ENCODE data around the gene SEMA3A. TPM values are rescaled to one million over a fixed set of nuclear protein-coding genes. Genes with fewer than 3 reads are reported as not detected.

Gene SEMA3A
- total RNA-seq, 2 donors from 2014 or later = 0.13 TPM; not detected in 1

DNA sequence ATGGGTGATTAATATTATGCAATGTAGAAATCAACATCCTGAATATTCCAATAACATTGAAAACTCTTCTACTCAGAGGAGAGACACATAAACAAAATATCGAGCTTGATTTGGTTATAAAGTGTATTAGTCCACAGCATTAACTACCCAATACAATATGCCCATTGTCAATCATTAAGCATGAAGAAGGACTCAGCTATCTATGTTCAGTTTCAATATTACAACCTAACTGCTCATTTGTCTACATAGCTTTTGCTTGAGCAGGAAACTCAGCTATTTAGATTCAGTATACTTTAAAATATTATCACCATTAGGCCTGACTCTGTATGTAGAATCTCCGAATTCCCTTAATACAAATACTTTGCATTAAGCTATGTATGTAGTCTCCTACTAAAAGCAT, 262.6 kb downstream of the SEMA3A start:
- no peaks in the 10 kb centered on the region for H3K4me1 Mint-ChIP-seq
- H3K36me3 Mint-ChIP-seq (ENCODE audit: low read depth) = no peaks in the 10 kb centered on the region
- no peaks in the 10 kb centered on the region for H3K9me3 Mint-ChIP-seq
- no peak overlapping the region for H3K27ac Mint-ChIP-seq
- no peaks in the 10 kb centered on the region for H3K27me3 Mint-ChIP-seq
- ATAC-seq (replicated peaks) = no peak
- H3K4me3 Mint-ChIP-seq = no peak overlapping the region

DNA sequence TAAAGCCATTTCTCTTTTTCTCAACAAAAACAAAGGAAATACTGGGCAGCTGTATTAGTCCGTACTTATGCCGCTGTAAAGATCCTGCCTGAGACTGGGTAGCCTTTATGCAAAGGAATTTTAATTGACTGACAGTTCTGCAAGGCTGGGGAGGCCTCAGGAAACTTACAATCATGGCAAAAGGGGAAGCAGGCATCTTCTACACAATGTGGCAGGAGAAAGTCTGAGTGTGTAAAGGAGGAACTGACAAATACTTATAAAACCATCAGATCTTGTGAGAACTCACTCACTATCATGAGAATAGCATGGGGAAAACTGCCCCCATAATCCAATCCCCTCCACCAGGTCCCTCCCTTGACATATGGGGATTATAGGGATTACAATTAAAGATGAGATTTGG, 264.3 kb downstream of the SEMA3A start:
- H3K4me1 Mint-ChIP-seq = no peaks in the 10 kb centered on the region
- no peak overlapping the region for H3K27ac Mint-ChIP-seq
- no peaks in the 10 kb centered on the region for H3K36me3 Mint-ChIP-seq (ENCODE audit: low read depth)
- H3K4me3 Mint-ChIP-seq = no peak overlapping the region
- no peaks in the 10 kb centered on the region for H3K27me3 Mint-ChIP-seq
- no peak for ATAC-seq (replicated peaks)
- no peaks in the 10 kb centered on the region for H3K9me3 Mint-ChIP-seq

DNA sequence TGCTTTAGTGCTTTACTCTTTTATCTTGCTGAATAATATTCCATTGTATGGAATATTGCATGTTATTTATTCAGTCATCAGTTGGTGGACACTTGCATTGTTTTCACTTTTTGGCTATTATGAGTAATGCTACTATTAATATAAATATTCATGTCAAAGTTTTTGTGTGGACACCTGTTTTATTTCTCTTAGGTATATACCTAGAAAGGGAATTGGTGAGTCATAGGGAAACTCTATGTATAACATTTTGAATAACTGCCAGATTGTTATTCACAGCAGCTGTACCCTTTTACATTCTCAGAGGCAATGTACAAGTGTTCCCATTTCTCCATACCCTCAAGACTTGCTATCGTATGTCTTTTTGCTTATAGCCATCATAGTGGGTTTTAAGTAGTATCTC, 268.7 kb downstream of the SEMA3A start:
- H3K27me3 Mint-ChIP-seq = no peaks in the 10 kb centered on the region

DNA sequence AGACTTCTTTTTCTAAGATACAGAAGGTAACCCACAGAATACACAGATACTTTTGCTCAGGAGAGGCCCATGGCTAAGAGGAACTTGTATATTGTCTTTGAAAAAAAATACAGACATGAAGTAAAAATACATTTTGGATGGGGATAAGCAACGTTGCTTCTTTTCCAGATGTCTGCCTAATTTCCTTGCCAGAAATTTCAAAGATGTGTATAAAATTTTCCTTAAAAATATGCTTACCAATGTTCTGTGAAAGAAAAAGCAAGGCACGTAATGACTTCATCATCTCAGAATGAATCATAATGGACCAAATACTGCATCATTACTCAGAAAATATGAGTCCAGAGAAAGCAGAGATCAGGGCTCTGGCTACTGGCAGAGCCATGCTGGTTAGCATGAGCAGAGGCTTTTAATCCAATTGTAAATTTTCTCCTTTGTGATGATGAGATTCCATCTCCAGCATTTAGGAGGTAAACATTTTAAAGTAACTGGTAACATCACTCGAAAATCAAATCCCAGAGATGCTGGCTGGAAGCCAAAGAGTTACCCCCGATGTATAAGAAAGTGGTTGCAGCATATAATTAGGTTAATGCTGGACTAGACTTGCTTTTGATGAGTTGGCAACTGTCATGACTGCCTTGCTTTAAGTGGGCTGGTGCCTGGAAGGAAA, 272.5 kb downstream of the SEMA3A start:
- no peak overlapping the region for H3K4me3 Mint-ChIP-seq
- no peaks in the 10 kb centered on the region for H3K4me1 Mint-ChIP-seq
- H3K27me3 Mint-ChIP-seq = no peaks in the 10 kb centered on the region
- no peak overlapping the region for H3K27ac Mint-ChIP-seq
- H3K36me3 Mint-ChIP-seq (ENCODE audit: low read depth) = no peaks in the 10 kb centered on the region
- ATAC-seq (replicated peaks) = no peak
- H3K9me3 Mint-ChIP-seq = no peaks in the 10 kb centered on the region

More for the DNA sequence above, 268.7 kb downstream of the SEMA3A start:
- no peaks in the 10 kb centered on the region for H3K4me1 Mint-ChIP-seq
- no peak overlapping the region for H3K4me3 Mint-ChIP-seq
- H3K9me3 Mint-ChIP-seq = no peaks in the 10 kb centered on the region
- ATAC-seq (replicated peaks) = no peak
- no peak overlapping the region for H3K27ac Mint-ChIP-seq
- no peaks in the 10 kb centered on the region for H3K36me3 Mint-ChIP-seq (ENCODE audit: low read depth)

DNA sequence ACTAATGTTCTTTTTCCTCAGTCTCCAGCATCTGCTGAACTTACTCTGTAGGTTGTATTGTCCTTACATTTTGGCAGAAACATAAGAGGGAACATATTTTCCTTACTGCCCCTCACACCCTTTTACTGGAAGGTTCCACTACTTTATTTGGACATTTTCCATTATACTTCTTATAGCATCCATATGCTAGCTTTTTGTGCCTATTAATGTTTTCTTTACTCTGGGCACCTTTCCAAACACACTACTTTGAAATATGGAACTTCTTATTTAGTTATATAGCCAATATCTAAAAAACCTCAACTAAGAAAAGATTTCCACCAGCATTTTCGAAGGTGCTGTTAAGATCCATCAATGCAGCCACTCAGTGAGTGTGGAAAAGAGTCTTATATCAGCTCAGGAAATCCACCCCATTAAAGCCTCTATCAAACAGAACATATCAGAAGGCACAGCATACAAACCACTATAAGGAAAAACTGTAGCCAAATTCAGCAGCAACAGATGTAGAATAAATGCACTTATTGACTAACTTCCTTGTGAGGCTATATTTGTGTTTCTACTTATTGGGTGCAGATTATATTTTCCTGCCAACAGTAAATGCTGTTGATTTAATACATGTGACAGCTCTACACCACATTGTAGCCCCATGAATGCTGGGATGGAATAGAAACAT, 273.2 kb downstream of the SEMA3A start:
- Mint-ChIP-seq H3K4me3 (no peak overlapping the region), H3K4me1 (no peaks in the 10 kb centered on the region), H3K36me3 (ENCODE audit: low read depth) (no peaks in the 10 kb centered on the region), H3K27me3 (no peaks in the 10 kb centered on the region), H3K9me3 (no peaks in the 10 kb centered on the region), H3K27ac (no peak overlapping the region)
- ATAC-seq (replicated peaks) = no peak

DNA sequence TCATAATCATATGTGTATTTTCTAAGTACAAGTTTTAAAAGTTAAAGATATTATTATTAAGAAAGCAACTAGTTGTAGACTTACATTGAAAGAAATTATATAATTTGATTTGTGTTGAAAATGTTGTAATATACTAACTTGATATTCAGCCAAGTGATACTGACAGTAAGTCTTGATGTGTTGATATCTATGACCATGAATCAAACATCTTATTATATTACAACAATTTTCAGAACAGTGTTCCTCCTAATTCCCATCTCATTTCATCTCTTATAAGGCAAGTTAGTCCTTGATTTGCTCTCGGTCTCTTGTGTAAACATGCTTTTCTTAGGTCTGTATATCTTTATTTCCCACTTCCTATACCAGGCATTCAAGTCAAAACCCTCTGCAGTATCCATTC, 276.4 kb downstream of the SEMA3A start:
- H3K4me1 Mint-ChIP-seq = no peaks in the 10 kb centered on the region
- H3K36me3 Mint-ChIP-seq (ENCODE audit: low read depth) = no peaks in the 10 kb centered on the region
- peaks cover 4% of the 10 kb centered on the region for H3K9me3 Mint-ChIP-seq
- H3K27me3 Mint-ChIP-seq = no peaks in the 10 kb centered on the region
- no peak overlapping the region for H3K4me3 Mint-ChIP-seq
- no peak overlapping the region for H3K27ac Mint-ChIP-seq
- no peak for ATAC-seq (replicated peaks)

DNA sequence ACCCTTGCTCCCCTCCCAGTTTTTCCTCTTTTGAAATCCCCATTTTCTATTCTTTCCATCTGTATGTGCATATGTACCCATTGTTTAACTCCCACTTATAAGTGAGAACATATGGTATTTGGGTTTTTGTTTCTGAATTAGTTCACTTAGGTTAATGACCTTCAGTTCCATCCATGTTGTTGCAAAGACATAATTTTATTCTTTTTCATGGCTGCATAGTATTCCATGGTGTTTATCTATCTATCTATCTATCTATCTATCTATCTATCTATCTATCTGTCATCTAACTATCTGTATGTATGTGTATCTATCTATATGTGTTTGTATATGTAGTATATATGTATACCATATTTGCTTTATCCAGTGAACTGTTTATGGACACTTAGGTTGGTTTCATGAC, 281.4 kb downstream of the SEMA3A start:
- no peaks in the 10 kb centered on the region for H3K27me3 Mint-ChIP-seq
- no peaks in the 10 kb centered on the region for H3K36me3 Mint-ChIP-seq (ENCODE audit: low read depth)
- H3K9me3 Mint-ChIP-seq = peaks cover 6% of the 10 kb centered on the region
- no peak for ATAC-seq (replicated peaks)
- H3K27ac Mint-ChIP-seq = no peak overlapping the region
- H3K4me3 Mint-ChIP-seq = no peak overlapping the region
- no peaks in the 10 kb centered on the region for H3K4me1 Mint-ChIP-seq

DNA sequence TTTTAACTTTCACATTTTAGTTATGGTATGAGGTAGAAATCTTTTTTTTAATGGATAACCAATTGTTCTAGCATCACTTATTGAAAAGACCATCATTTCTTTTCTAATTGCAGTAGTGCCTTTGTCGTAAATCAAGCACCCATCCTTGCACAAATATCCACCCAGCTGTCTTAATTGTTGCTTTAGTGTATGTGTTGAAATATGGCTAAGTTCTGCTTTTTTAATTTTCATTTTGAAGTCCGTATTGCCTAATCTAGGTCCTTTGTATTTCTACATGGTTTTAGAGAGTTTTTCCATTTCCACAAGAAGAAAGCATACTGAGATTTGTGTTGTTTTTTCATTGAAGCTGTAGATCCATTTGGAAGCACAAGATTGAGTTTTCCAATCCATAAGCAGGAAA, 286.1 kb downstream of the SEMA3A start:
- no peaks in the 10 kb centered on the region for H3K27me3 Mint-ChIP-seq
- no peak overlapping the region for H3K27ac Mint-ChIP-seq
- H3K36me3 Mint-ChIP-seq (ENCODE audit: low read depth) = no peaks in the 10 kb centered on the region
- H3K9me3 Mint-ChIP-seq = peaks cover 11% of the 10 kb centered on the region
- H3K4me1 Mint-ChIP-seq = no peaks in the 10 kb centered on the region
- no peak for ATAC-seq (replicated peaks)
- no peak overlapping the region for H3K4me3 Mint-ChIP-seq

Measured in activated T-helper 17 cell treated with anti-CD3 and anti-CD28 coated beads, Interleukin-2, amount 50 U/mL, for 72 hours (primary cell).